GM12891 (cell line): ENCODE measurements around the gene ZNF195.

Experiments used
- POLR2A ChIP-seq: IDR thresholded peaks from 2 replicates; pipeline ENCODE4 v1.6.1; 2011; ENCODE audit warnings: low read depth, low read length, control low read depth
- POLR2AphosphoS5 ChIP-seq: IDR thresholded peaks from 2 replicates; pipeline ENCODE4 v1.6.1; 2011; ENCODE audit warnings: low read depth, low read length, control low read depth
- TAF1 ChIP-seq: IDR thresholded peaks from 2 replicates; pipeline ENCODE4 v1.6.1; 2011; ENCODE audit warnings: low read depth, low read length, control low read depth

DNA sequence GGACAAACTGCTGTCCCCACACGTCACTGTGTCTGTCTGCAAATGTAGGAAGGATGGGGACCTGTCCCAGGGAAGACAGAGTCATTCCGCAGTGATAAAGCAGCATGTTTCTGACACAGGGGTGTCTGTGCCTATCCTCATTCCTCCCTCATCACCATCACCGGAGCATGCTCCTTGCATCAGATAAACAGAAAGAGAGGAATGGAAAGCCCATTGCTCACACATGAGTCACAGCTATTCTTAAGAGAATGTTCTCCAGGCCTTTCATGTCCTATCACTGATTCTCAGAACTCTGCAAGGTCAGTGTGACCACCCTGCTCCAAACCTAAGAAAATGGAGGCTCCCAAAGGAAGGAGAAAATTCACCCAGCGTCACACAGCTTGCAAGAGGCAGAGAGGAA, 38.9 kb downstream of the ZNF195 start:
- TF ChIP-seq POLR2AphosphoS5 (no peak), TAF1 (no peak), POLR2A (no peak)
